Measurements from ENCODE around the gene VPS54.
"Not testable (repeated sequence)": the region's sequence is repeated elsewhere in the genome, so short reads cannot be mapped to it uniquely, and the experiment has no call there.

The VPS54 gene

DNA sequence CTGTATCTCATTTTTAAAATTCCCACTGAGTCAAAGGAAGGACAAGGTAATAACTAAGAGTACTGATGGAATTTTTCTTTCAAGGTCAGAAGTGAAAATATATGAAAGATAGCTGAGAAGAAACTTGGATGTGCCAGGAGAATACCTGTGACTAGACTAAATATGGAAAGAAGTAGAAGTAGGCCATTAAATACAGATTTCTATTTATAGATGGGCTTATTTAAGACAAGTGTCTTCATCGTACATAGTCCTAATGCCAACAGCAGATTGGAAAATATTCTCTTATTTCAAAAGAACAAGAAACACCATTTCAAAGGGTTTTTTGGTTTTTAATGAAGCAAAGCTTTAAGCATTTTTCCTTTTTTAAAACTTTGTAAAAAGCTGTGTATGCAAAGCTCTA is 155.5 kb downstream of the VPS54 start:
- no peak for FAIRE-seq

- FAIRE-seq, result no peak
Measured at GRCh38 chr2:63862806-63863205, 156.4 kb downstream of the VPS54 start.

DNA sequence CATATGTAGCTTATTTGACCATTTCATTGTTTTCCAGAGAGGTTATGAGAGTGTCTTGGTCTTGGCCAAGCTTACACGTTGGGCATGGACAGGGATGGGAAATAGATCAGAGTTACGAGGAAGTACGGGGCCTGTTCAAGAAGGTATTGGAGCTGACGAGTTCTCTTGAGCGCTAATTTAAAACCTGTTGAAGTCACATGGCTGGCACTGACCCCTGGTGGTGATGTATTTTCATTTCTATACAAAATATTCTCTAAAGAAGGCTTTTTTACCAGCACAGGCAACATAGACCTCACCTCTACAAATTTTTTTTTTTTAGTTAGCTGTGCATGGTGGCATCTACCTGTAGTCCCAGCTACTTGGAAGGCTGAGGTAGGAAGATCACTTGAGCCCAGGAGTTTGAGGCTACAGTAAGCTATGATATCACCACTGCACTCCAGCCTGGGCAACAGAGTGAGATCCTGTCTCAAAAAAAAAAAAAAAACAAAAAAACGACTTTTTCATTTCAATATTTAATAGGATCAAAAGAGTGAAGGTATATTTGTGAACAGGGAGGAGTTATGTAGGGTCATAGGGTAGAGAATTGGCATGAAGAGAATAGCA is 157.9 kb downstream of the VPS54 start:
- FAIRE-seq, result no peak

GRCh38 chr2:63858291-63858690 is 160.9 kb downstream of the VPS54 start:
- peak; percentile 15 for FAIRE-seq

- no peak for FAIRE-seq
Measured at GRCh38 chr2:63856303-63856603, 163.0 kb downstream of the VPS54 start.

DNA sequence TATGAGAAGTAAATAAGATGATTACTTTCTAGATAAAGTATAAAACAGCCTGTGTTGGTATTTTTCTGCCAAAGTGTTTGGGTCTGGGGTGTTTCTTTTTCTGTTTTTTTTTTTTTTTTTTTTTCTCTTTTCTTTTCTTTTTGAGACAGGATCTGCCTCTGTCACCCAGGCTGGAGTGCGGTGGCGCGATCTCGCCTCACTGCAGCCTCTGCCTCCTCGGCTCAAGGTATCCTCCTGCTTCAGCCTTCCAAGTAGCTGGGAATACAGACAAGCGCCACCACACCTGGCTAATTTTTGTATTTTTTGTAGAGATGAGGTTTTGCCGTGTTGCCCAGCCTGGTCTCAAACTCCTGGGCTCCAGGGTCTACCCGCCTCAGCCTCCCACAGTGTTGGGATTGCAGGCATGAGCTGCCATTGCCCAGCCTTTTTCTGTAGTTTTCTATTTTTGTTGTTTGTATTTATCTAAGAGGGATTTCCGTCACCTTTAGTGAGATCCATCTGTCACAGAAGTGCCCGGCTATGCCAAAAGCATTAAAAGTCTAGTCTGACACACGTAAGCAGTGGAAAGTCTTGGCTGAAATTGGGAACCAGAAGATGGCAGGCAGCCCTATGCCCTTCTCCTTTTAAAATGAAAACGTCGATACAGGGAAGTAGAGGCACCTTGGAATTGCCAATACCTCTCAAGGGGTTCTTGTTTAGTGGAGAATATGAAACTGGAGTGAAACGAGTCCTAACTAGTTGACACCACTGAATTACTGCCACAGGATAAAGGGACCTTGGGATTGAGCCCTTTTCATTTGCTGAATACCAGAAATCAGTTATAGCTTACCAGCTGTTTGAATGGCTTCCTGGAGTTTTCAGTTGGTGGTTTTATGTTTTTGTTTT is 163.6 kb downstream of the VPS54 start:
- FAIRE-seq, result no peak

DNA sequence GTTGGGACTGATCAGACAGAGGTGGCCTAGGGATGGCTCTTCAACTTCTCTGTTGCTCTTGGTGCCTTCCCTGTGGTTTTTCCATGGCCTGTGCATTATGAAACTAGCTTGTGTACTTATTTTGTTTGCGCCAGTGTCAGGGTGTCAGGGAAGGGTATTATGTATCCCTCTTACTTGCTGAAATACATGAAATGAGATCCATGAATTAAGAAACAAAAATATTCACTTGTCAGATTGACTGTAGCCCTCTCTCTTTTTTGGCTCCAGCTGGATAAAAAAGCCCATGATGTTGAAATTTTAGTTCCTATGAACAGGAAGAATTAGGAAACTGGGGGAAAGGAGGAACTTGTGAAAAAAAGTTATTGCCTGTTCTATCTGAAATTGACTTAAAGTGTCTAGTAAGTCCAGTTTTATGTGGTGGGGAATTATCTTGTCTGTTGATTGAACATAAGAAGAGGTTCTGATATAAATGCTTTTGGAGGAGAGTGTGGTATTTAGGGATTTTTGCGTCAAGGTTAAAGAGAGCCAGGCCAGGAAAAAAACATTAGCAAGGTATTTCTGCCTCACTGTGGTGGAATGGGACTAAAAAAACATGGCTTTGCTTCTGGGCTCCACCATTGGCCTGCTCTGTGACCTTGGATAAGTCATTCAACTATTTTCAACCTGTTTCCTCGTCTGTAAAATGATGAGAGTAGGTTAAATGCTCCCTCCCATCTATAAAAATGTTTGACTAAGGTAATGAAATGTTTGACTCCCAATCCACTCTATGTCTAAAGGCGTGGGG is 165.5 kb downstream of the VPS54 start:
- FAIRE-seq, result no peak

DNA sequence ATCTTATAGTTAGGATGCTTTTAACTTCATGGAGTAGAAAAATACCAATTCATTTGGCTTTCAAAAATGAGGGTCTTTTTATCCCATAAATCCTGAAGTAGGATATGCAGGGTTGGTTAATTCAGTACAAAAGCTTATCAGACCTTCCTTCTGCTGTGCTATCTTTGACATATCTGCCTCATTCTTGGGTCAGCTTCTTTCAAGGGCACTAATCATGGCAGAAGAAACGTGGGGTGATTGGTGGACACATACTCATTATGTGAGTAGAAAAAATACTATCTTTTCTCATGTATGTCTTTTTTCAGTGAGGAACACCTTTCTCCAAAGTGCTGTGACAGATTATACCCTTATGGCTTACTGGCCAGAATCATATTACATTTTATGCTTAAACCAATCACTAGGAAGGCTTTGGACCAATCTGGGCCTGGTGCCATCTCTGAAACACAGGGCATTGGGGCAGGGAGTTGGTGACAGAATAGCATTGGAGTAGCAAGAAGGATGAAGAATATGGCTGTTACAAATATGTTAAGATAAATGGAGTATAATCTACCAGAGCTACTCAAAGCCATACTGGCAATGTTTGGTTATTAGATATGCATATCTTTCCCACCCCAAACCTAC is 167.4 kb downstream of the VPS54 start:
- no peak for FAIRE-seq

DNA sequence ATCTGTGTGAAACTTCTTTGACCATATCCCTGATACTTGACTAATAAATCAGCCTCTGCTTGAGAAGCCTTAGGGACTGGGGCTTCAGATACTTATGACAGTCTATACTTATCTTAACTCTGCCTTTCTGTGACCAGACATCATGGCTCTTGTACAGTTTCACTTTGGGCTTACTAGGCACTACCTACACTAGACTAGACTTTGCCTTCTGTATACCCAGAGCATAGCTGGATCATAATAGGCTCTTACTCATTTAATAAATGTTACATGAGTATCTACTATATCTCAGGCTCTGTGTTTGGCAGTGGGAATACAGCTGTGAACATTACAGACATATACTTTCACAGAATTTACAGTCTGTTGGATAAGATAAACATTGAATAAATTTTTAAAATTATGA is 168.6 kb downstream of the VPS54 start:
- FAIRE-seq, result no peak

DNA sequence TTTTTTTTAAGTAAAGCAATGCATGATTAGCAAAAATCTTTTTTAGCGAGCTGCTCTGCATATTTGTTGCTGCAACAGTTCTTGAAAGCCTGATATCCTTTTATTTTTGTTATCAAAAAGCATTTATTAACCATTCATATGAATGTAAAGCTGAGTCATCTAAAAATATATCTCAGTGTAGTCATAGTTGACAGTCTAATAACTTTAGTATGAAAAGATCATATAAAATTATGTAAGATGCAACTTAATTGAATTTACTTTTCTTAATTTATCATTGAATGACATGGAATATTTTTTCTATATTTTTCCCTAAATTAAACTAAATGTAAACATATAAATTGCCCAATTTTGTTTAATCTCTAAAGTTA is 169.0 kb downstream of the VPS54 start:
- peak; percentile 53 for FAIRE-seq

DNA sequence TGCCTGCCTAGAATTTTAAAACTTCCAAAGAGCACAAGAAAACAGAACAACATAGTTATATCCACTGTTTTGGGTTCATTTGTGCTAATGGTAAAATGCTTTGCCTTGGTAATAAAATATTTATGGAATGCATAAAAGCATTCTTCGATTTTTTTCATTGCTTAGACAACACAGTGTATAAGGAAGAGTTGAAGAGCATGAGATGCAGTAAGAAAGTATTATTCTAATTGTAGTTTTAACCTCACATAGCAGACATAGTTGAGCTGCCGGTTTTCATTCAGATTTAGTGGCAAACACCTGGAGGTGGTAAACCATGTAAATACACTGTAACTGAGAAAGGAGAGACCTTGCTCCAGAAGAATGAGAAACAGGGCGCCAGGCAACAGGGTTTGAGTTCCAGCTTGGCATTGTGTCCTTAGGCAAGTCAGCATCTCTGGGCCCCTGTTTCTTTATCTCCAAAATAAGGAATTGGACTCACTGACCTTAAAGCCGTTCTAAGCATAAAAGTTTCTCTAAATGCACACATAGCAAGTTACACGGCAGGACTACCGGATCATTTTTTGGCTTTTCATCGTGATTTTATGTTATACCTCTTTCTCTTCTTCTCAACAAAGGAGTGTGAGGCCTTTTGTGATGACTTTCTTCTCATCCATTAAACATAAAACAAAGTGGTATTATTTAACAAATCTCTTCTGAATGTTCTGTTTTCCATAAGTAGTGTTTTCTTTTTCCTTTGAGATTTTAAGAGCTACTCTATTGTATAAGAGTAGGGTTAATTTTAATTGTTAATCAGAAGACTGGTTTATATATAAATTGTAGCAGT is 169.6 kb downstream of the VPS54 start:
- FAIRE-seq, result no peak

DNA sequence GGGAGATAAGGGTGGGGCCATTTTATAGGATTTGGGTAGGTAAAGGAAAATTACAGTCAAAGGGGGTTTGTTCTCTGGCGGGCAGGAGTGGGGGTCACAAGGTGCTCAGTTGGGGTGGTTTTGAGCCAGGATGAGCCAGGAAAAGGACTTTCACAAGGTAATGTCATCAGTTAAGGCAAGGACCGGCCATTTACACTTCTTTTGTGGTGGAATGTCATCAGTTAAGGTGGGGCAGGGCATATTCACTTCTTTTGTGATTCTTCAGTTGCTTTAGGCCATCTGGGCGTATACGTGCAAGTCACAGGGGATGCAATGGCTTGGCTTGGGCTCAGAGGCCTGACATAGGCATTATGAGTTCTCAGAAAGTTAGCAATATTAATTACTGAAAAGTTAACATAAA is 171.7 kb downstream of the VPS54 start:
- not testable (repeated sequence) for FAIRE-seq

GRCh38 chr2:63846487-63846886 is 172.7 kb downstream of the VPS54 start:
- no peak for FAIRE-seq

DNA sequence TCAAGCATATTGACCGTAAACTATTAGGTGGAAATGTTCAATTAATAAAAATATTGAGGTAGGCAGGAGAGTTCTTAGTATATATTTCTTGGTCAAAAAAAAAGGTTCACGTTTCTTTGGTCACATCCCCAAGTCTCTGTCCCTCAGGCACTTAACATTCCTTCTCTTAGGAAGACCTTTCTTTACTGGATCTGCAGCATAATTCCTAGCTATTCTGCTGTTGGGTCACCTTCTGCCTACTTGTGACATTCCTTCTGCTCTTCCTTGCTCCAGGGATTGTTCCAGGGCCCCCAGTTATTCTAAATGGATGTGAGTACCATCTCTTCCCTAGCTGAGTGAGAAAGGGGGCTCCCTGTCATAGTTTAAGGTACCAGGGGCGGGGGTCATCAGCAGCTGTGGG is 173.4 kb downstream of the VPS54 start:
- FAIRE-seq, result no peak

GRCh38 chr2:63844616-63845015 is 174.6 kb downstream of the VPS54 start:
- FAIRE-seq, result no peak

DNA sequence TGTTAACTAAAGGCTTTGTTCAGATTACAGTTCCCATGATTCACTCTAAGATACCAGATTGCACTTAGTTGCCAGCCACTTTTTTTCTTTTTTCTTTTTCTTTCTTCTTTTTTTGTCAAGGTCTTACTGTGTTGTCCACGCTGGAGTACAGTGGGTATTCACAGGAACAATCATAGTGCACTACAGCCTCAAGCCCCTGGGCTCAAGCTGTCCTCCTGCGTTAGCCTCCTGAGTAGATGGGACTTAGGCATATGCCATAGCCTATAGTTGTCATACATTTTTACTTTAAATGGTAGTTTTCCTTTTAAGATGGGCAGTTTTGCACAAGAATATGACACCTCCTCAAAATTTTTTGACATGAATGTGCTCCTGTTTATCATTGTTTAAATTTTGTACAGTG is 175.4 kb downstream of the VPS54 start:
- FAIRE-seq, result no peak

GRCh38 chr2:63843093-63843492 is 176.1 kb downstream of the VPS54 start:
- FAIRE-seq, result no peak

- FAIRE-seq, result no peak
Measured at GRCh38 chr2:63842149-63843061, 176.8 kb downstream of the VPS54 start.

Data from G401.6 (cell line).